ENCODE measurements around the gene MTARC2. TPM values are rescaled to one million over a fixed set of nuclear protein-coding genes. Genes with fewer than 3 reads are reported as not detected.
"Not testable (repeated sequence)": the region's sequence is repeated elsewhere in the genome, so short reads cannot be mapped to it uniquely, and the experiment has no call there.

Gene MTARC2
- polyA plus RNA-seq, 4 donors = 12.5 to 53.1 (median 48.4) TPM

DNA sequence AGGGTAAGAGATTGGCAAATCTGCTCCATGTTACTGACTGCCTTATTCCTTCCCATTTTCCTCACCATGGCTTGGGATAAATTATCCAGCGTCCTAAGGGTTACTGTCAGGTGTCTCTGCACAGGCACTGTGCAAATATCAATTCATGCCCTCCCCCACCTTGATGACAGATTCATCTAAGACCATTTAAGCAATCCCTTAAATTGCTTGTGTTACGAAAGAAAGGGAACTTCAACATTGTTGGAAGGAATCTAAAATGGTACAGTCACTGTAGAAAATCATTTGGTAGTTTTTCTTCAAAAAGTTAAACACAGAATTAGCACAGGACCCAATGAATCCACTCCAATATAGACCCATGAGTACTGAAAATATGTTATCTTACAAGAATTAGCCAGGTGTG, 17.6 kb upstream of the MTARC2 start:
- no peak for DNase-seq (ENCODE audit: low read depth in 4 of 4, low spot score in 3 of 4)

DNA sequence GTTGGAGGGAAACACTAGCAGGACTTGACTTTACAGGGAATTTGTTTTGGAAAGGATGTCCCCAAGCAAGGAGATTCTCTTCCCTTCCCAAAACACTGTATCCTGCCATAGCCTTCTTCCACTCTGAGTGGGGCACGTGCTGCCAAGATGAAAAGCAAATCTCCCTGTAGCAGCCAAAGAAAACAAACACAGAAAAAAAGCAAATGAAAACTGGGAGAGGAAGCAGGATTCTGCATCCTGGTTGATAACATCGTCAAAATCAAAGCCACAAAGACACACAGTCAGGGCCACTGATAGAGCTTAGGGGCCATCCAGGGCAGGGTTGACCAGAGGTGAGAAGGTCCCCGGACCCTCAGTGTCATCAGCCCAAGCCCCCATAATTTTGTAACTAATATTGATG, 16.0 kb upstream of the MTARC2 start:
- DNase-seq (ENCODE audit: low read depth in 4 of 4, low spot score in 3 of 4) = no peak

DNA sequence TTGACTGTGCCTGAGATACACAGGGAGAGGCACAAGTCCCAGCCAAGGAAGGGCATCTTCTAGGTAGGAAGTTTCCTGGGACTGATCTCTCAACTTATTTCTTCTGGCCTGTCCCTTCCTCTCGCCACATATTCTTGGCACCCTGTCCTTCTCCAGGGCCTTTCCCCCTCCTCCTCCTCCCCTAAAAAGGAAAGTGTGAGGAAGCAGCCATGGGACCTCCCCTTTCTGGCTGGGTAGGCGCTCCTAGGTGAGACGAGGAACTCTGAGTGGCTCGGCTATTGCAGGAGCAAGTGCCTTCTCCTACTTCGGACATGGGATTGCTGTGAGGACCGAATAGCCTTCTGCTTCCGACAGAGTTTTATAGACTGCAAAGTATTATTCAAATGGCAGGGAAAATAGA, 15.5 kb upstream of the MTARC2 start:
- DNase-seq (ENCODE audit: low read depth in 4 of 4, low spot score in 3 of 4) = no peak

DNA sequence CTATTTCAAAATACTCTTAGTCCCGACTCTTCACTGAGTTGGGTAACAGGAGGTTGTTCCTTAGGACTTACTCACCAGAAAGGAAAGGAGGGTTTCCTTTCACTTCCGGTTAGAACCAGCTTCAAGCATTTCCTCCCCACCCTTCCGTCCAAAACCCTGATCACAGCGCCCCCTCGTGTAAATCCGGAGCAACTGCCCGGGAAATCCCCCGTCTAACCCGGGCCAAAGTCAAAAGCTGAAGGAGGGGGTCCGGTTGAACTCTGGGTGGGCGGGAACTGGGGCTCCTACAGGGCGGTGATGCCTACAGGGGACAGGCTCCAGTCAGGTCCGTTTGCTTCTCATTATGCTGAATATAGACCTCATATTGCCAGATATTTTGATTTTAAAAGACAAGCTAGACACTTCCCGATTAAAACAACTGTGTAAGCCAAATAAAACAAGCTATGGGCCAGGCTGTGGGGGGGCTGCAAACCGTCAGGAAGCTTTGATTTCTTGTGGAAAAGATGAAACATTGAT, 15.0 kb upstream of the MTARC2 start:
- peak in 1 of 4 donors; percentile 50 for DNase-seq (ENCODE audit: low read depth in 4 of 4, low spot score in 3 of 4)

DNA sequence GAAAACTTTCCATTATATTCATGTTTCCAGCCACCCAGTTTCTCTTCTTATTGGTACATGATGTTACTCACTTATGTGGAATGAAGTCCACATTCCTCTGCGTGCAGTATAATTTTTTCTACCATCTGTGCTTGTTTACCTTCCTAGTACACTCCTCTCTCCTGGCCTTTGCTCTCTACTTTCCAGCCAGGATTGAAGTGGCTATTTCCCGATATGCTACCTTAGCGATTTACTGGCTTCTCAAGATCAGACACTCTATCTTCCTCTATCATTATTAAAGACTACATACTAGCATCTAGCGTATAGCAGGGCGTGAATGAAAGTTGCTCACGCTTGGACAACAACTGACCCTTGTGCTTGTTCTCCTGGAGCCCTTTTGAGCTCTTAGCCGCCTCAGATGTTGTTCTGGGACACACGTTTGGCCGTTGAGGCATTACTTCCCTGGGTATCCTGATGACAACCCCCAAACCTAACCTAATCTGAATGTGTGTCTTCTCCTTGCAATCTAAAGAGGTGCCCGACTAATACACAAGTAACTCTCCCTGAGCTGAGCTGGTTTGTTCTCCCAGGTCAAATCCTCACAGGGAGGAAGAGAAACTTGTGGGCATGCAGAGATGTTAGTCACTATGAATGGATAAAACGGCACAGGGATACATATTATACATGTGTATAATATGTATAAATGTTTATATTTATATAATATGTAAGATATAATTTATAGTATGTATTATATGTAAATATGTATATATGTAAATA, 13.4 kb upstream of the MTARC2 start:
- no peak for DNase-seq (ENCODE audit: low read depth in 4 of 4, low spot score in 3 of 4)

DNA sequence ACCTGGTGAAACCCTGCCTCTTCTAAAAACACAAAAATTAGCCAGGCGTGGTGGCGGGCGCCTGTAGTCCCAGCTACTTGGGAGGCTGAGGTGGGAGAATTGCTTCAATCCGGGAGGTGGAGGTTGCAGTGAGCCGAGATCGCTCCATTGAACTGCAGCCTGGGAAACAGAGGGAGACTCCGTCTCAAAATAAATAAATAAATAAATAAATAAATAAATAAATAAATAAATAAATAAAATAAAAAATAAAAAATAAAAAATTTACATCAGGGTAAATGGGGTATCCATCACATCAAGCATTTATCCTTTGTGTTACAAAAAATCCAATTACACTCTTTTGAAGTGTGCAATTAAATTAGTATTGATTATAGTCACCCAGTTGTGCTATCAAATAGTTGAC, 11.8 kb upstream of the MTARC2 start:
- DNase-seq (ENCODE audit: low read depth in 4 of 4, low spot score in 3 of 4) = not testable (repeated sequence)

DNA sequence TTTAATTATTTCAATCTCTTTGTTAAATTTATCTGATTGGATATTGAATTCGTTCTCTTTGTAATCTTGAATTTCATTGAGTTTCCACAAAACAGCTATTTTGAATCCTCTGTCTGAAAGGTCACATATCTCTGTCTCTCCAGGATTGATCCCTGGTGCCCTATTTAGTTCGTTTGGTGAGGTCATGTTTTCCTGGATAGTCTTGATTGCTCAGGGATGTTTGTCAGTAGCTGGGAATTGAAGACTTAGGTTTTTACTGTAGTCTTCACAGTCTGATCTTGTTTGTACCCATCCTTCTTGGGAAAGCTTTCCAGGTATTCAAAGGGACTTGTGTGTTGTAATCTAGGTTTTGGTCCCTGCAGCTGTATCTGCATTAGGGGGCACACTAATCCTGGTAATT, 6.8 kb upstream of the MTARC2 start:
- no peak for DNase-seq (ENCODE audit: low read depth in 4 of 4, low spot score in 3 of 4)

DNA sequence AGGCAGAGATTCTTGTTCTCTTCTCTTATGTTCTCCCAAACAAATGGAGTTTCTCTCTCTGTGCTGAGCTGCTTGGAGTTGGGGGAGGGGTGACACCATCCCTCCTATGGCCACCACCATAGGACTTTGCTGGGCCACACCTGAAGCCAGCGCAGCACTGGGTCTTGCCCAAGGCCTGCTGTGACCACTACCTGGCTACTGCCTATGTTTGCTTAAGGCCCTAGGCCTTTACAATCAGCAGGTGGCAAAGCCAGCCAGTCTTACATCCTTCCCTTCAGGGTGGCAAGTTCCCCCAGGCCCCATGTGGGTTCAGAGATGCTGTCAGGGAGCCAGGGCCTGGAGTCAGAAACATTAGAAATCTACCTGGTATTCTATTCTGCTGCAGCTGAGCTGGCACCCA, 6.3 kb upstream of the MTARC2 start:
- DNase-seq (ENCODE audit: low read depth in 4 of 4, low spot score in 3 of 4) = no peak

DNA sequence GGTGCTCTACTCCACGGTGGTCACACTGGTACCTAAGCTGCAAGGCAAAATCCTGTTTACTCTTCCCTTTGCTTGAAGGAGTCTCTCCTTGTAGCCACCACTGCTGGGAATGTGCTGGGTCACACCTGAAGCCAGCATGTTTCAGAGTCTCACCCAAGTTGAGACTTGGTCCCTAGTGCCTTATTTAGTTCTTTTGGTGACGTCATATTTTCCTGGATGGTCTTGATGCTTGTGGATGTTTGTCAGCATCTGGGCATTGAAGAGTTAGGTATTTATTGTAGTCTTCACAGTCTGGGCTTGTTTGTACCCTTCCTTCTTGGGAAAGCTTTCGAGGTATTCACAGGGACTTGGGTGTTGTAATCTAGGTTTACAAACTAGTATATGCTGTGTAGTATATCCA, 5.6 kb upstream of the MTARC2 start:
- no peak for DNase-seq (ENCODE audit: low read depth in 4 of 4, low spot score in 3 of 4)

DNA sequence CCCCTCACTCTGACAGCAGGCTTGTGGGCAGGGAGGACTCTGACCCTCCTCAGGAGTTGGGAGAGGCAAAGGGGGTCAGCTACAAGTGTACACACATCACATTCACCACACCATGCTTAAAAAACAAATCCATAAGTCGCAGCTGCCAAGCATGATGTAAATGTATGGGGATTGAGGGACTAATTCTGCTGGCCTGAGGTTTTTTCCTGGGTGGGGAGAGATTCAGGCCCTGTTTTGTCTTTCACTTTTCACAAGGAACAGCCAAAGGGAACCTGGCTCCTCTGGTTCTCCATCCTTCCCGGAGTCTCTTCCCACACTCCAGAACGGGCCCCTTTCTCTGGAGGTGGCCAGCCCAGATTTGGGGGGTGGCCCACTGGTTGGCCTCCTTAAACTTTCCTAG, 1.3 kb upstream of the MTARC2 start:
- DNase-seq (ENCODE audit: low read depth in 4 of 4, low spot score in 3 of 4) = no peak

DNA sequence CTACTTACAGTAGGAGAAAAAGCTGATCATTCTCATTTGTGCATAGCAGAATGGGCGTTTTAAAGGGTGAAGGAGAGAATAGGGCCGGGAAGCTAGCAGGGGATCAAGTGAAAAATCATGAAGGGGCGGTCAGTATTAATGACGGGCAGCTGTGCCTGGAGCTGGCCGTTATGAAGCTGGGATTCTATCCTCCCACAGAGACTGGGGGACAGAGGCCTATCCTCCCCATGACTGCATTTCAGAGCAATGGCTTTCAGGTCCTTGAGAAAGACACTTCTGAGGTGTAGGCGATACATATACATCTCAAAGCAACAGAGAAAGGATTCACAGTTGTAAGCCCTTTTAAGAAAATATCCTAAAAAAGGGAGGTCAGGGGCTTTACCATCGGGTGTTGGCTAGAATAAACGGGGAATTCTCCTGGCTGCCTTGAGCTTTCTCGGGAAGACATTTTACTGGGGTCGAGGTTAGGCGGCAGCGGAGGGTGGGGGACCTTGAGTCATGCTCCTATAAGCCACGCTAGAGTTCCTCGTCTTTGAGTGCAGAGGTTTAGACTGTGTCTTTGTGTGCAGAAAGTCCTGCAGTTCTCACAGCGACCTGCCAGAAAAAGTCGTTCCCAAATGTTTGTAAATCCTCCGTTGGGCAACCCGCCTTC, 559 bp upstream of the MTARC2 start:
- no peak for DNase-seq (ENCODE audit: low read depth in 4 of 4, low spot score in 3 of 4)

DNA sequence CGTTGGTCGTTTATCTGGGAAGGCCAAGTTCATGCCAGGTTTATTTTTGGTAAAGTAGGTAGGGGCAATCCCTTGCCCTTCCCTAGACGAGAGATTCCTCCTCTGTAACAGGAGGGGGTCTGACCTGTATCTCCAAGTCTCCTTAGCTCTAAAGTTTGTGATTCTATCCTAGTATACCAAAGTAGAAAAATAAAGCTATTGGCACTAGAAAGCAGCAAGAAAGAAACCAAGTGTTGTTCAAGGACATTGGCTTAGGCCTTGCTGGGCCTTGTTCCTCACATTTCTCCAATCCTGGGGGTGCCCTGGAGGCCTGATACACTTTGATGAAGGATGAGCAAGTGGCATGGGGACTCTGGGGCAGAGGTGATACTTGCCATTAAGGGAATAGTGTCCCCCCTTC, 814 bp downstream of the MTARC2 start:
- DNase-seq (ENCODE audit: low read depth in 4 of 4, low spot score in 3 of 4) = no peak

DNA sequence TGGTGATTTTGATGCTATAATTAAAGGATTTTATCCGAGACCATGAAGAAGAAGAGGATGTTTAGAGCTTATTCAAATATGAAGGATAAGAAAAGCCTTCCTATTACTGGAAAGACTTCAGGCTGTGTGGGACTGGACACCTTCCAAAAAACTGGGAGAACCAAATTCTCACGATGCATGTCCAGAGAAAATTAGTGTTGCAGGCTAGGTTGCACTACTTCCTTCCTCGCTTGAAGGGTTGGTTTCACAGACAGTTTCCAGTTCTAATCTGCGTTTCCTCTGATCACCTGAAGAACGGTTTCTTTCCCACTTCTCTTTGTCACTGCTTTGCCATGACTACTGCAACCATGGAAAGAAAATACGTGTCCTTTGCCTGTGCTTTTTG, 2.0 kb downstream of the MTARC2 start:
- DNase-seq (ENCODE audit: low read depth in 4 of 4, low spot score in 3 of 4) = no peak

DNA sequence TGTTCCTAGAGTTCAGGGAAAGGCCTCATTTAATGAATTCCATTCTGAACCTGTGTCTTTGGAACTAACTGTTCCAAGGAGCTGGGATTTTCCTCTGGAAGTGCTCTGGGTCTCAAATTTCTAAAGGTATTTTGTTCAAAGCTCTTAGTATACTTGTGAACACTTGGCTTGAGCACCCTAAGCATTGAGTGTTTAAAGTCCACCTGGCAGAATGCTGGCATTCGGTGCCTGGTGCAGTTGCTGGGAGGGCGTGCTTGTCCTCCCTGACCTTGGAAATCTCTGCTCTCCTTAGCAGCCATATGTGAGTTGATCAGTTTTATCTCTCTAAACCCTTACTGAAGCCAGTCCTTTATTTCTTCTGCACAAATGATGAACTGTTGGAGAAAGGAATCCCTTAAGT, 3.0 kb downstream of the MTARC2 start:
- no peak for DNase-seq (ENCODE audit: low read depth in 4 of 4, low spot score in 3 of 4)

DNA sequence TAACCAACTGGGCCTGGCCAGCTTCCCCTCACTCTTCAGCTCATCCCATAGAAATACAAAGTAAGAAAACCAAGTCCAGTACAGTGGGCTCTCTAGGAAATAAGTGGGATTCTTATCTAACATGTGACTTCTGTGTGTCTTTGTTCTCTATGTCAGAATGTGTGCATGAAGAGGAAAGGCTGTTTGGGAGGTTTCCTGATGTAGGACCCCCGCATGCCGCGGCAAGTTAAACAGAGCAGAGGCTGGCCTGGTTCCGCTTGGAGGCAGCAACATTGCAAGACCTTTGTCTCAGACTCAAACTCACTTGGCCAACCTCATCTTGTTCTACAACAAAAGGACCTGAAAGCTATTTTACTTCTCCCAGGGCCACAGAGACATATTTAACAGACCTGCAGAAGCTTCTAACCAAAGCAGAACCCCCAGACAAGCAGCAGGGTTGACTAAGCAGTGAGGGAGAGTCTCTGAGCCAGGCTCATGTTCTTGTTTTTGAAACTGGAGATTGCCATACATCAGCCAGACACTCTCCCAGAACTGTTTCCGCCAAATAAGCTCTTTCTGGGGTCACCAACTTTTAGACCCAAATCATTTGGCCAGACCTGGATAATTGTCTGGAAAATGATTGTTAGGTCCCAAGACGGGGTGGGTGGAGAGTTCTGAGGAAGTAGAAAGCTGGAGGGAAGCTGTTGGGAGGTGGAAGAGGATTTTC, 6.2 kb downstream of the MTARC2 start:
- DNase-seq (ENCODE audit: low read depth in 4 of 4, low spot score in 3 of 4) = peak in 1 of 4 donors; percentile 41

DNA sequence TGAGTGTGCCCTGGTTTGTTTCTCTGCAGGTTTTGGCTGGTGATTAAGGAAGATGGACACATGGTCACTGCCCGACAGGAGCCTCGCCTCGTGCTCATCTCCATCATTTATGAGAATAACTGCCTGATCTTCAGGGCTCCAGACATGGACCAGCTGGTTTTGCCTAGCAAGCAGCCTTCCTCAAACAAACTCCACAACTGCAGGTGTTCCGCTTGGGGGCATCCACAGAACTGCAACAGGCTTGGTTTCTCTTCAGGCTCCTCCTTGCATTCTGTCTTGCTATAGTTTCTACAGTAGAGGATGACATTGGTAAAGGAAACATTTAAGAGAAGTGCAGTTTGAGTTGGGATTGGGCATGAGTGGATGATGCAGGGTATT, 6.8 kb downstream of the MTARC2 start:
- DNase-seq (ENCODE audit: low read depth in 4 of 4, low spot score in 3 of 4) = no peak

DNA sequence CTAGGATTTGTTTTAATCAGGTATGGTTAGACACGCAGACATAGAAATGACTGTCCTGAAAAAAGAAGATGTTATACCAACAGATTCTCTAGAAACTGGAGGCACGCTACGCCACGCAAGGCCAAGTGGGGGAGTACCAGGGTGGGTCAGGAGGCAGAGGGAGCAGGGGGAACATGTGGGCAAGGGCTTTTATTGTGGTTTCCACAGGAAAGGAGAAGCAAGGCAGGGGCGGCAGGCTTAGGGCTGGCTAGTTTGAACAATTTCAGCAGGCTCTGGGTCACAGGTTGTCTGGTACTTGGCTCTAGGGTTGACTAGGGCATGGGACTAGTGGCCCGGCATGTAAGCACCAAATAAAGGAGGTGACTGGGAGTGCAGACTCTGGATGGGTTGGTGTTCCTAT, 7.2 kb downstream of the MTARC2 start:
- DNase-seq (ENCODE audit: low read depth in 4 of 4, low spot score in 3 of 4) = no peak

DNA sequence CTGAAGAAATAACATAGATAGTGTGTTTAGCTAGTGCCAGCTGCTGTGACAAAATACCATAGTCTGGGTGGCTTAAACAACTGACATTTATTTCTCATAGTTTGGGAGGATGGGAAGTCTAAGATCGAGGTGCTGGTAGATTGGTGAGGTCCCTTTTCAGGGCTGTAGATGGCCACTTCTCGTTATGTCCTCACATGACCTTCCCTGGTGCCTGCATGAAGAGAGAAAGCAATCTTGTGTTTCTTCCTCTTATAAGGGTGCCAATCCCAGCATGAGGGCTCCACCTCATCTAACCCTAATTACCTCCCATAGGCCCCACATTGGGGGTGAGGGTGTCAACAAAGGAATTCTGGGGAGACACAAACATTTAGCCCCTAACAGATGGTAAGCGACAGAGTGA, 9.3 kb downstream of the MTARC2 start:
- DNase-seq (ENCODE audit: low read depth in 4 of 4, low spot score in 3 of 4) = no peak

DNA sequence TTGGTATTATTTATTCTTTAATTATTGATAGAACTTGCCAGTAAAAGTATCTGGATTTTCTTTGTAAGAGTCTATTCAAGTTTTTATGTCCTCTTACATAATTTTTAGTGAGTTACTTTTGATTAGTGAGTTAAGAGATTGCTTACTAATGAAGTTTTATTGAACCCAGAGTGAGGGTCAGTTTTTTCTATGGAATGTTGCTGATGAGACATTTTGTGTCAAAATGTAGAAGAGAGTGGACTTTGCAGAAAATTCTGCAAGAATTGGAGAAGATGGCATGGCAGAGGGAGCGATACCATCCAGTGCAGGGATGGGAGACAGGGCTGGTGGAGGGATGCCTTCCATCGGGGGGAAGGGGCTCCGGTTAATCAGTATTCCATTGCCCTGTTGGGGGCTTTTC, 11.0 kb downstream of the MTARC2 start:
- DNase-seq (ENCODE audit: low read depth in 4 of 4, low spot score in 3 of 4) = no peak

DNA sequence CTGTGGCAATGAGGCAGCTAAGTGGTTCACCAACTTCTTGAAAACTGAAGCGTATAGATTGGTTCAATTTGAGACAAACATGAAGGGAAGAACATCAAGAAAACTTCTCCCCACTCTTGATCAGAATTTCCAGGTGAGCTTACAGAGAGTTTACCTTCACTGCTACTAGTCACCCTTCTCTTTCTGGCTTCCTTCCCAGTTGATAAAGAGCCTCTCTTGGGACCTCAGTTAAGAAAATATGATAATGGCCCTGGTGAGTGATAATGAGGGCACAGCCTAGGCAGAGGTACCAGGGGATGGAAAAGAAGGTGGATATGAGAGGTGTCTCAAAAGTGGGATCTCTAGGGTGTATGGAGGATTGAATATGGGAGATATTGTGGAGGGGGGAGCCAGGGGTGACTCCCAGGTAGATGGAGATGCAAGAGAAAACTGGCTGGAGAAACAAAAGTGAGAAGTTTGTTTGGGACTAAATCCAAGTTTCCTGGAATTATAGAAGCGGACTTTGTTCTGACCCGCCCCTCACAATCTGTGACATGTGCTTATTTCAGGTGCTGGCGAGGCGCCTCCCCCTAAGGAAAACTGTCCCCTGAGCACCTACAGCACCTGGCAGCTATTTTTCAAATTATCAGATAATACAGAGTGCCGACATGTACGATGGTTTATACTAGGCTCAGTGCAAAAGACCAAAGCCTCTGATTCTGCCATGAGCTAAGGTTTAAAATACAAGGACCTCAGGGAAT, 13.7 kb downstream of the MTARC2 start:
- no peak for DNase-seq (ENCODE audit: low read depth in 4 of 4, low spot score in 3 of 4)

DNA sequence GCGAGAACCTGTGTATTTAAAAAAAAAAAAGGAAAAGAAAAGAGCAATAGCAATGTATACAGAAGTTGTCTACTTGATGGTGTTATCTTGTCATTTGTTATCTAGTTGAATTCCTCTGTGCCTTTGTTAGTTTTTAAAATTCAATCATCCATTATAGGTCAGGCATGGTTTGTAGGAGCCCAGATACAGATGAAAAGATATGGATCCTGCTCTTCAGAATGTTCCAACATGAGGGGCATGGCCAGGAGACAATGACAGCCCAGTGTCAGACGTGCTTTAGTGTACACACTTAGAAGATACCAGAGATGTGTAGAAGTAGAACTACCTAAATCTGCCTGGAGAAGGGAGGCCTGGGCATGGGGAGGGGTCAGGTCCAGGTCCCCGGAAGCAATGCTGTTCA, 16.6 kb downstream of the MTARC2 start:
- DNase-seq (ENCODE audit: low read depth in 4 of 4, low spot score in 3 of 4) = no peak
